Glutamatergic neuron (in vitro differentiated cells): ENCODE measurements around the gene SLC25A51. TPM values are rescaled to one million over a fixed set of nuclear protein-coding genes. Genes with fewer than 3 reads are reported as not detected.

Experiments used
- DNase-seq: peaks from one replicate; pipeline ENCODE4 v3.0.0; 2022
- H3K27ac Mint-ChIP-seq: one replicate; pipeline ENCODE4 v1.8.0; 2020; ENCODE audit warnings: mild to moderate bottlenecking, mixed read lengths, inconsistent platforms; ENCODE audit not compliant: unreplicated experiment
- H3K27me3 Mint-ChIP-seq: one replicate; pipeline ENCODE4 v1.8.0; 2020; ENCODE audit warnings: mild to moderate bottlenecking, moderate library complexity, mixed read lengths, inconsistent platforms; ENCODE audit not compliant: unreplicated experiment
- H3K36me3 Mint-ChIP-seq: one replicate; pipeline ENCODE4 v1.8.0; 2020; ENCODE audit warnings: mild to moderate bottlenecking, mixed read lengths, inconsistent platforms; ENCODE audit not compliant: unreplicated experiment
- H3K4me1 Mint-ChIP-seq: one replicate; pipeline ENCODE4 v1.8.0; 2020; ENCODE audit warnings: mild to moderate bottlenecking, low read depth, mixed read lengths, inconsistent platforms; ENCODE audit not compliant: unreplicated experiment
- H3K4me3 Mint-ChIP-seq: one replicate; pipeline ENCODE4 v1.8.0; 2020; ENCODE audit warnings: mild to moderate bottlenecking, mixed read lengths, inconsistent platforms; ENCODE audit not compliant: unreplicated experiment
- H3K9me3 Mint-ChIP-seq: one replicate; pipeline ENCODE4 v1.8.0; 2020; ENCODE audit warnings: mild to moderate bottlenecking, moderate library complexity, mixed read lengths, inconsistent platforms; ENCODE audit not compliant: unreplicated experiment
- total RNA-seq: library from RNA; stranded (reverse); fragmentation: NEBNext Ultra II Directional; extraction: Animal tissue kit (Norgen Biotek cat#: 25700); gene quantifications from one replicate; pipeline ENCODE4 v1.2.1, GENCODE V29; 2021; ENCODE audit not compliant: unreplicated experiment
- TF ChIP-seq, protein P1 (sequence below): fragments of 200-600 bp; sonication (generic); IDR thresholded peaks from one replicate; pipeline ENCODE4 v1.5.0; 2021; ENCODE audit not compliant: partially characterized antibody, unreplicated experiment

Gene SLC25A51
- total RNA-seq, 1 donor from 2014 or later: 48.6 TPM

DNA sequence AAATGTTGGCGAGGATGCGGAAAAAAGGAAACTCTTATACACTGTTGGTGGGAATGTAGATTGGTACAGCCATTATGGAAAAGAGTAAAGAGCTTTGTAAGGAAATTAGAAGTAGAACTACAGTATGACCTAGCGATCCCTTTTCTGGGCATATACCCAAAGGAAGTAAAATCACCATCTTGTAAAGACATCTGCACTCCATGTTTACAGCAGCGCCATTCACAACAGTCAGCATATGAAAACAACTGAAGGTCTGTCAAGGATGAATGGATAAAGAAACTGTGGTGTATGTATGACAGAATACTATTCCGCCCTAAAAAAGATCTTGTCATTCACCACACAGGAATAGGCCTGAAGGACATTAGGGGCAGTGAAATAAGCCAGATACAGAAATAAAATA is 27.7 kb upstream of the SLC25A51 start:
- TF ChIP-seq, protein P1, sequence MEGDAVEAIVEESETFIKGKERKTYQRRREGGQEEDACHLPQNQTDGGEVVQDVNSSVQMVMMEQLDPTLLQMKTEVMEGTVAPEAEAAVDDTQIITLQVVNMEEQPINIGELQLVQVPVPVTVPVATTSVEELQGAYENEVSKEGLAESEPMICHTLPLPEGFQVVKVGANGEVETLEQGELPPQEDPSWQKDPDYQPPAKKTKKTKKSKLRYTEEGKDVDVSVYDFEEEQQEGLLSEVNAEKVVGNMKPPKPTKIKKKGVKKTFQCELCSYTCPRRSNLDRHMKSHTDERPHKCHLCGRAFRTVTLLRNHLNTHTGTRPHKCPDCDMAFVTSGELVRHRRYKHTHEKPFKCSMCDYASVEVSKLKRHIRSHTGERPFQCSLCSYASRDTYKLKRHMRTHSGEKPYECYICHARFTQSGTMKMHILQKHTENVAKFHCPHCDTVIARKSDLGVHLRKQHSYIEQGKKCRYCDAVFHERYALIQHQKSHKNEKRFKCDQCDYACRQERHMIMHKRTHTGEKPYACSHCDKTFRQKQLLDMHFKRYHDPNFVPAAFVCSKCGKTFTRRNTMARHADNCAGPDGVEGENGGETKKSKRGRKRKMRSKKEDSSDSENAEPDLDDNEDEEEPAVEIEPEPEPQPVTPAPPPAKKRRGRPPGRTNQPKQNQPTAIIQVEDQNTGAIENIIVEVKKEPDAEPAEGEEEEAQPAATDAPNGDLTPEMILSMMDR: no peak
- DNase-seq: no peak
- Mint-ChIP-seq H3K27ac (no peak overlapping the region), H3K4me3 (no peak overlapping the region), H3K4me1 (peaks cover 2% of the 10 kb centered on the region), H3K36me3 (peaks cover 10% of the 10 kb centered on the region), H3K27me3 (peaks cover 3% of the 10 kb centered on the region), H3K9me3 (peaks cover 4% of the 10 kb centered on the region)

DNA sequence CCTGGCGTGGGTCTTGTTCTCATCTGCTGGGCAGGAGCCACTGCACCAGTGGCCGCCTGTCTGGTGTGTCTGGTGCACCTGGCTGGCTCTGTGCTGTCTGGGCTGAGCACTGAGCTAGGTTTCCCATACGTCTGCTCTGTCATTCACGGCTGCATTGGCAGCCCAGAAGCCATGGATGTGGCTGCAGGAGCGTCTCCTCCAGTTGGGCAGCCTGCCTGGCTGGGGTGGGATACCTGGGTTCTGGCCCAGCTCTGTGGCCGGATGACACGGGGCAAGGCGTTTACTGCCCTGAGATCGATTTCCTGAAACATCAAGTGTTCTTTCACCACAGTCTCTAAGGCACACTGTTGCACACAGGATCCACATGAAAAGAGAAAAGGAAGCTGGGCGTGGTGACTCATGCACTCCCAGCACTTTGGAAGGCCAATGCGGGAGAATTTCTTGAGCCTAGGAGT is 25.5 kb upstream of the SLC25A51 start:
- TF ChIP-seq, protein P1: no peak
- Mint-ChIP-seq H3K36me3 (peaks cover 10% of the 10 kb centered on the region), H3K27me3 (peaks cover 3% of the 10 kb centered on the region), H3K4me1 (peaks cover 7% of the 10 kb centered on the region), H3K9me3 (peaks cover 5% of the 10 kb centered on the region), H3K4me3 (no peak overlapping the region), H3K27ac (no peak overlapping the region)
- no peak for DNase-seq

DNA sequence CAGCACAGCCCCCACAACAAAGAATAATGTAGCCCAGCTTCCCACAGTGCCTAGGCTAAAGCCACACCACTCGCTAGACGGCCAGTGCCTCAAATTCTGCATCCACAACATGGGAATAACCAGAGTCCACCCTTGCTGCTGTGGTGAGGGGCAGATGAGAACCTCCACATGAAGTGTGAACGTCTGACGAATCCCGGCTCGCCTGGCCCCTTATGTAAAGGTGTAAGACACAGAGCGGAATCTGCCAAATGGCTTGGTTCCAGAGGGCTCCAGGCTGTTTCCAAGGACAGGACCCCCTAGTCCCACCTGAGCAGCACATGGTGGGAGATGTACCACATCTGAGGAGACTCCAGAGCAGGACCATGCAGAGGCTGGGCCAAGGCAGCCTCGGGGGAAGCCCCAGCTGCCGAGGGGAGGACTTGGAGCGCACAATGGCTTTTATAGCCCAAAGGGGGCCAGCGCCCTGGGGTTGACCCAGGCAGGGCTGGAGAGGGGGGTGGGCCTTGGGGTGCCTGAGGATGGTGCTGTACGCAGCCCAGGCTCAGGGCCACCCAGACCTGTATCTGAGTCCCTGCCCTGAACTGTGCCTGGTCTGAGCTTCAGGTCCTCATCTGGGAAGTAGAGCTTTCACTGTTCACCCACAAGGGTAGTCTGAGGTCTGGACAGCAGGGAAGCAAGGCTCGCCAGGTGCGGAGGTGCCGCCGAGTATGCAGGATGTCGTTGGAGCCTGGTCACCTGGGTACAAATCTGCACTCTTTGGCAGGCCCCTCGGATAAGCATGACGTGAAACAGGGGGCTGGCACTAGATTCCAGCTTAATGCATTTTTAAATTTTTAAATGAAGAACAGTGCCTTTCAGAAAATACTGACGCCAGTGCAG is 24.9 kb upstream of the SLC25A51 start:
- H3K27ac Mint-ChIP-seq: no peak overlapping the region
- H3K4me1 Mint-ChIP-seq: peaks cover 9% of the 10 kb centered on the region

DNA sequence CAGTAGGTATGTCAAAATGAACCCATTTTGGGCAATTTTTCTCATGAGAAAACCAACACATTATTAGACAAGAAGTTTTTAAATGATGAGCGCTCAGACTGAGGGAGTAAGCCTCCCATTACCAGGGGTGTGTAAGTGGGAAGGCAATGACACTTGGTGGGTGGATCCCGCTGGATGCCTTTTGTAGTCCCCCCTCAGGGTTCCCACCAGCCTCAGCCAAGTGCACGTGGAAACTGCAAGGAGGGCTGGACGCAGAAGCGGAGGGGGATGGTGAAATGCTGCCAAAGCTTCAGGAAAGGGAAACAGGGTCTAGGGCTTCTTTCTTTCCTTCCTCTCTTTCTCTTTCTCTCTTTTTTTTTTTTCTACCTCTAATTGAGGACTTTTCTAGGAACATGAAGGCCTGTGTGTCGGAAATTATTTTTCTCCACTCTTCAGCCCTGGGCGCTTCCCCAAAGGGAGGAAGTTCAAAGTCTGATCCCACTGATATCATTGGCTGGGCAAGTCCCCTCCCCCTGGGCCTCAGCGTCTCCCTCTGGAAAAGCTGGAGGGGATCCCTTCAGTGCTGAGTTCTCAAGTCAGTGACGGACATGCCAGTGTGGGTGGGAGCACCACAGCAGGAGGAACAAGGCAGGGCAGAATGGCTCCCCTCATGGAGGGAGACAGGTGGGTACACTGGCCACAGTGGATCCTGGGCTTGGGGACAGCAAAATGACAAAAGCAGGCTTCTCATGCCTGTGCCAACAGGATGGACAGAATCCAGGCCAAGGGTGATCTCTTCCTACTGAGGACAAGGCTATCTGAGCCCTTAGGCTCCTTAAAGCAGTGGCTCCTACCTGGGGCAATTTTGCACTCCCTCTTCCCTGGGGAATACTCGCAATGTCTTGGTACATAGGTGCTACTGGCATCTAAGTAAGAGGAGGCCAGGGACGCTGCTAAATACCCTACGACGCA is 23.9 kb upstream of the SLC25A51 start:
- no peak overlapping the region for H3K4me3 Mint-ChIP-seq
- TF ChIP-seq, protein P1: no peak
- H3K9me3 Mint-ChIP-seq: peaks cover 5% of the 10 kb centered on the region
- H3K27ac Mint-ChIP-seq: no peak overlapping the region
- H3K4me1 Mint-ChIP-seq: peaks cover 13% of the 10 kb centered on the region
- H3K36me3 Mint-ChIP-seq: peaks cover 10% of the 10 kb centered on the region
- no peak for DNase-seq
- H3K27me3 Mint-ChIP-seq: peaks cover 3% of the 10 kb centered on the region

More for the DNA sequence above, 24.9 kb upstream of the SLC25A51 start:
- H3K36me3 Mint-ChIP-seq: peaks cover 10% of the 10 kb centered on the region
- DNase-seq: no peak
- H3K4me3 Mint-ChIP-seq: no peak overlapping the region
- peaks cover 5% of the 10 kb centered on the region for H3K9me3 Mint-ChIP-seq
- TF ChIP-seq, protein P1: no peak
- peaks cover 3% of the 10 kb centered on the region for H3K27me3 Mint-ChIP-seq
